Epithelial cell of prostate (primary cell): Measurements from ENCODE around the gene MECP2.
A peak's percentile ranks its signal among the peaks of the same experiment; 100 is the strongest.
"Not testable (repeated sequence)": the region's sequence is repeated elsewhere in the genome, so short reads cannot be mapped to it uniquely, and the experiment has no call there.

ENCODE experiments used
- DNase-seq: peaks from one replicate; pipeline ENCODE4 v3.0.0-alpha.2; 2011; ENCODE audit warnings: low read depth, low spot score
- H3K27ac ChIP-seq: fragments of 450-650 bp; 2 replicates; pipeline ENCODE4 v1.5.1; 2017; ENCODE audit warnings: mild to moderate bottlenecking

MECP2 gene

DNA sequence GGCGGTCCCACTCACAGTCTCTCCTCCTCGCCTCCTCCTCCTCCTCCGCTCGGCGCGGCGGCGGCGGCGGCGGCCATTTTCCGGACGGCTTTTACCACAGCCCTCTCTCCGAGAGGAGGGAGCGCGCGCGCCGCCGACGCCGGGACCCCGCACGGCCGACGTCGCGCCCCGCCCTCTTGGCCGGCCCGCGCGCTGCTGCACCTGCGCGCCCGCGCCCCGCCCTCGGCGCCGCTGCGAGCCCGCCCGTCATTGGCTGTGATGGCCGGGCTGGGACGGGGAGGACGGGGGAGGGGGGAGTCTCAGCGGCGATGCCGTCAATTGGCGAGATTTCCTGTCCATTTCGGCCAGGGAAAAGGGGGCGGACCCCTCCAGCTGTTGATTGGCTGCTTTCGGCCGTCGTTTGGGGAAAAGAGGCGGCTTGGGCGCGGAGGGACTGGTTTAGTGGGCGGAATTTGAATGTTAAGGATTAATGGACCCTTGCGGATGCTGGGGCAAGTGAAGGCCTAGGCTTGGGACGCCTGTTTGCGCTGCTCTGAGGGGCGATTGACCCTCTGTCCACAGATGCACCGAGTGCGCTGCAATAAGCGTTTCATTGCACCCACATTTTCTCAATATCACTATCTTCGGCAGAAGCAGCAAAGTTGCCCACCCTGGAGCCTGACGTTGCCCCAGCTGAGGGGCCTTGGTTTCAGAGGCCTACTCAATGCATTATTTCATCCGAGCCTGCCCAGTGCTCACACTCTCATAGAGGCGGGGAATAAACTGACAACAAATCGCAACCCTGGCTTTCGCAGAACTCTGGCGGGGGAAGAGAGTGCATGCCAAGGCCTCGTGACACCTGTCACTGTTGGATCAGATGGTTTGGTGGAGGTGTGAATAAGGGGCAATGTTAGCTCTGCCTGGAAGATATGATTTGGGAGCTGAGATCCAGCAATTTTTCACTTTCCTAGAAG, at the start of gene MECP2:
Gene MECP2 (minus strand): TSS at position 129 of the 953 bp plus-strand sequence.
- peak; percentile 16 for DNase-seq
- H3K27ac ChIP-seq, result peak within 1 kb of the TSS; percentile 38

DNA sequence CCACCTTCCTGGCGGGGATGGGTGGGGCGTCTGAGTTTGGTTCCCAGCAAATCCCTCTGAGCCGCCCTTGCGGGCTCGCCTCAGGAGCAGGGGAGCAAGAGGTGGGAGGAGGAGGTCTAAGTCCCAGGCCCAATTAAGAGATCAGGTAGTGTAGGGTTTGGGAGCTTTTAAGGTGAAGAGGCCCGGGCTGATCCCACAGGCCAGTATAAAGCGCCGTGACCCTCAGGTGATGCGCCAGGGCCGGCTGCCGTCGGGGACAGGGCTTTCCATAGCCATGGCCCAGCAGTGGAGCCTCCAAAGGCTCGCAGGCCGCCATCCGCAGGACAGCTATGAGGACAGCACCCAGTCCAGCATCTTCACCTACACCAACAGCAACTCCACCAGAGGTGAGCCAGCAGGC, 46.5 kb upstream of the MECP2 start, which contains the start of gene OPN1LW:
Gene OPN1LW (plus strand): TSS at position 234 of the 400 bp plus-strand sequence. CDS start 41 bp downstream, at position 275.
- not testable (repeated sequence) for DNase-seq

DNA sequence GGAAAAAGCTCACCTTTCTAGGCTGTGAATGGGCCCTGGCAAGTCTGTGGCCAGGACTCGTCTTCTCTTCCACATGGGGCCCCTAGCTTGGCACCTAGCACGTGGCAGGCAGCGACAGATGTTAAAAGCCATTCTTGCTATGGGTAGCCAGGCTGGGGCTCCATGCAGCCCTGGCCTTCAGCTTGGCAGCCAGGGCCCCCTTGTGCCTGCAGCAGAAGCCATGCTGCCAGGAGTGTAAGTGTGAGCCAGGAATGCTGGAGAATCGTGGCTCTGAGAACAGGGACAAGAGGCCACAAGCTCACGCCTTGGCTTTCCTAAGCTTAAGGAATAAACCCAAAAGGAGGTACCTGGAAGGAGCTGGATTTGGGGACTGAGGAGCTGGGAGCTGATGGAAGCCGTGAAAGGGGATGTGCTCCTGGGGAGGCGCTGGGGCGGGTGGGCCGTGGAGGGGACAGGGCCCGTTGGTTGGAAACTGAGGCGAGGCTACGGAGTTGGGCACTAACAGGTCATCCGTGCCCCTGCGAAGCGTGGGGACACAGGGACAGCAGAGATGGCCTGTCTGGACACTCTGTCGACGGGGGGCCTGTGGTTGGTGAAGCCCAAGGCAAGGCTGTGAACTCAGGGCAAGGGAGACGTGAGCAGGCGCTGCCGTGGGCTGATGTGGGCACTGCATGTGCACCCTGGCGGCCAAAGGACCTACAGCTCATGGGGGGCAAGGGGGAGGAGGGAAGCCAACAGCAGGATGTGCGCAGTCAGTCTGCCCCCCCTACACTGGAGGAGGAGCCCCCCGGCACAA, 45.6 kb upstream of the MECP2 start:
- no peak overlapping the region for H3K27ac ChIP-seq
- no peak for DNase-seq

More for the DNA sequence above, 46.5 kb upstream of the MECP2 start, which contains the start of gene OPN1LW:
- not testable (repeated sequence) for H3K27ac ChIP-seq

DNA sequence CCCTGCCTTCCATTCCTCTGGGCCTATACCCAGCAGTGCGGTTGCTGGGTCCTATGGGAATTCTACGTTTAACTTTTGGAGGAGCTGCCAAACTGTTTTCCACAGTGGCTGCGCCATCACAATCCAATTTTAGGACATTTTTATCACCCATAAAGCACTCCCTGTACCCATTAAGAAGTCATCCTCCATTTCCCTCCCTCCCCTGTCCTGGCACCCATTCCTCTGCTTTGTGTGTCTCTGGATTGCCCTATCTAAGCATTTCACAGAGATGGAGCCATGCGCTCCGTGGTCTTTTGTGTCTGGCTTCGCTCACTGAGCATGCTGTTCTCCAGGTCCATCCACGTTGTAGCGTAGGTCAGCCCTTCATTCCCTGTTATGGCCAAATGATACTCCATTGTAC, 44.9 kb upstream of the MECP2 start:
- H3K27ac ChIP-seq, result no peak overlapping the region
- DNase-seq, result no peak

DNA sequence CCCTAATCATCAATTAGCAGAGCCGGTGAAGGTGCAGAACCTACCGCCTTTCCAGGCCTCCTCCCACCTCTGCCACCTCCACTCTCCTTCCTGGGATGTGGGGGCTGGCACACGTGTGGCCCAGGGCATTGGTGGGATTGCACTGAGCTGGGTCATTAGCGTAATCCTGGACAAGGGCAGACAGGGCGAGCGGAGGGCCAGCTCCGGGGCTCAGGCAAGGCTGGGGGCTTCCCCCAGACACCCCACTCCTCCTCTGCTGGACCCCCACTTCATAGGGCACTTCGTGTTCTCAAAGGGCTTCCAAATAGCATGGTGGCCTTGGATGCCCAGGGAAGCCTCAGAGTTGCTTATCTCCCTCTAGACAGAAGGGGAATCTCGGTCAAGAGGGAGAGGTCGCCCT, 43.2 kb upstream of the MECP2 start:
- no peak overlapping the region for H3K27ac ChIP-seq
- DNase-seq, result no peak

DNA sequence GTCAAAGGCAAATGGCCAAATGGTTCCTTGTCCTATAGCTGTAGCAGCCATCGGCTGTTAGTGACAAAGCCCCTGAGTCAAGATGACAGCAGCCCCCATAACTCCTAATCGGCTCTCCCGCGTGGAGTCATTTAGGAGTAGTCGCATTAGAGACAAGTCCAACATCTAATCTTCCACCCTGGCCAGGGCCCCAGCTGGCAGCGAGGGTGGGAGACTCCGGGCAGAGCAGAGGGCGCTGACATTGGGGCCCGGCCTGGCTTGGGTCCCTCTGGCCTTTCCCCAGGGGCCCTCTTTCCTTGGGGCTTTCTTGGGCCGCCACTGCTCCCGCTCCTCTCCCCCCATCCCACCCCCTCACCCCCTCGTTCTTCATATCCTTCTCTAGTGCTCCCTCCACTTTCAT, 42.7 kb upstream of the MECP2 start:
- H3K27ac ChIP-seq, result no peak overlapping the region
- no peak for DNase-seq

DNA sequence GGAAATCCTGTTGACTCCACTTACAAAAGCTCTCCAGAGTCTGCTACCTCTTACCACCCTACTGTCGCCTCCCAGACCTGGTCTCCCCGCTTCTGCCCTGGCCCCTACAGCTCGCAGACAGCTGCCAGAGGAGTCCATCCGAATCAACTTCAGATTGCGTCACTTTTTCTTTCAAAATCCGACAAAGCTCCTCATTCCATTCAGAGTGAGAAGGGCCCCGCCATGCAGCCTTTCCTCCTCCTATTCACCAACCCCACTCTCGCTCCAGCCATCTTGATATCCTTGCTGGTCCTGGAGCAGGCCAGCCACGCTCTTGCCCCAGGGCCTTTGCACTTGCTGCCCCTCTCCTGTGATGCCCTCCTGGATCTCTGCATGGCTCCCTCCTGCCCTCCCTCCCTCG, 41.3 kb upstream of the MECP2 start:
- DNase-seq, result no peak
- no peak overlapping the region for H3K27ac ChIP-seq

DNA sequence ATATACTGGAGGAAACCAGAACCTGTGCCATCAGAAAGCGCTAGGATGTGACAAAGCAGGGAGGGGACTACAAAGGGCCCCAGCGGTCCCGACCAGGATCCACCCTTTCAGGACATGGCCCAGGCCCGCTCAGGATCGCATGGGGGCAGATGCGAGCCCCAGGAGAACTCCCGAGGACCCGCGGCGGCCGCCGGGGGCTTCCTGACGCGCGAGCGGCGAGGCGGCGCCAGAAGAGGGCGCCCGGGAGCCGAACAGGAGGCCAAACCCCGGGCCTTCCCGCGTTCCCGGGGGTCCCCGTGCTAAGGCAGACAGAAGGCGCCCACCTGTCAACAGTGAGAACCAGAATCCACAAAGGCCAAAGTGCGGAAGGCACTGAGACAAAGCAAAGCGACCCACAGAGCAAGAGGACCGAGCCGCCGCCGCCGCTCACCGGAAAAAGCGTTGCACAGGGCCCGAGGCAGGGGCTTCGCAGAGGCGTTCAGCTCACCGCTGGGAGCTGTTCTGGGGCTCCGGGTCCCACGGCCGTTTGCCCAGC, 39.2 kb upstream of the MECP2 start:
- no peak overlapping the region for H3K27ac ChIP-seq
- no peak for DNase-seq

DNA sequence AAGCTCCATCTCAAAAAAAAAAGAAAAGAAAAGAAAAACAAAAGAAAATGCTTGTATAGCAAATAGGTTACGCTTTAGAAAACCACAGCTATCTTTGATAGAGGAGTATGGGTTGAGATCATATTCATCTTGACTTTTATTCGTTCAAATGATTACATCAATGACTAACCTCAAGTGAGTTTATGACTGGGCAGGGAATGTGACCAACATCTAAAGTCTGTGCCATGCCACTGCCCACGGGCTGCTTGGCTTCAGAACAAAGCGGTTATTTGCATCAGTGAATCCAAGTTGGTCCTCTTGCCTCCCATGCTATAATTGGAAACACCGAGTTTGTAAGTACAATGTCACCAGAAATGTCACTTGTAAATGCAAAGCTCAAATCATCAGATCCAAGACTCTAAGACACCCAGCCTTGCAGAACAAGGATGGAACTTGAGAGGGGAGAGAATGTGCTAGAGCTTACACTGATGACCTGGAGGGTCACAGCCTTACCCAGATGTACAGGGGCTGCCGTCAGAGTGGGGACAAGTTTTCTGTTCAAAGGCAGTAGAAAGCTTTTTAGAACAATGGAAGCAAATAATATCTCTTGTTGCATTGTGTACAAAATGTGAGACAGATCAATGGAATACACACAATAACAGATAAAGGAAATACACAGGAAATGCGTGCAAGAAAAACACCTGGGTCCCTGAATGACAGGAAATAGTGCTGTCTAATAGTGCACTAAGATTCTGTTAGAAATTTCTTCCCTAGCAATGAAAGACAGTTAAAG, 38.1 kb upstream of the MECP2 start:
- no peak overlapping the region for H3K27ac ChIP-seq
- DNase-seq, result no peak

DNA sequence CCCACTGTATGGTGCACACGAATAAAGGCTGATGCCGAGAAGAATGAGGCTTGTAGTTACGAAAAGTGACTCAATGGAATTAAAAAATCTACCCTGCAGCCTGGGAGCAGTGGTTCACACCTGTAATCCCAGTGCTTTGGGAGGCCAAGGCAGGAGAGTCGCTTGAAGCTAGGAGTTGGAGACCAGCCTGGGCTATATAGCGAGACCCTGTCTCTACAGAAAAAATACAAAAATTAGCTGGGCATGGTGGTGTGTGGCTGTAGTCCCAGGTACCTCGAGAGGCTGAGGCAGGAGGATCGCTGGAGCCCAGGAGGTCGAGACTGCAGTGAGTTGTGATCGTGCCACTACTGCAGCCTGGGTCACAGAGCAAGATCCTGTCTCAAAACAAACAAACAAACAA, 34.8 kb upstream of the MECP2 start:
- H3K27ac ChIP-seq, result no peak overlapping the region
- DNase-seq, result no peak

DNA sequence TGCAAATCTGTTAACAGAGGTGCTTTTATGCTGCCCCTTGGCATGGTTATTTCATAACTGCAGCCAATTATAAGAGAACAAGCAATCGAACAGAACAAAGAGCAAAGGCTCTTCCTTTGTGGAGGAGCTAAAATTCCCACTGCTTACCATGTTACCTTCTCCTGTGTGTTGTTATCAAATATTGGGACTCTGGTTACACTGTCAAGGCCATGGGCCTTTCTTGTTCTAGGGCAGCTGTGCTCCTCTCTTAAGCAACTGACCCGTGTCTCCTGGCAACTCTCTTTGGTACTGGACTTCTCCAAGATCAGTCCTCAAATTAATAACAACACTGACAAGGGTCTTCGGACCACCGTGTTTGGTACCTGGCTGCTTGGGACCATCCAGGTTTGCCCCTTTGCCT, 34.4 kb upstream of the MECP2 start:
- no peak overlapping the region for H3K27ac ChIP-seq
- DNase-seq, result no peak

DNA sequence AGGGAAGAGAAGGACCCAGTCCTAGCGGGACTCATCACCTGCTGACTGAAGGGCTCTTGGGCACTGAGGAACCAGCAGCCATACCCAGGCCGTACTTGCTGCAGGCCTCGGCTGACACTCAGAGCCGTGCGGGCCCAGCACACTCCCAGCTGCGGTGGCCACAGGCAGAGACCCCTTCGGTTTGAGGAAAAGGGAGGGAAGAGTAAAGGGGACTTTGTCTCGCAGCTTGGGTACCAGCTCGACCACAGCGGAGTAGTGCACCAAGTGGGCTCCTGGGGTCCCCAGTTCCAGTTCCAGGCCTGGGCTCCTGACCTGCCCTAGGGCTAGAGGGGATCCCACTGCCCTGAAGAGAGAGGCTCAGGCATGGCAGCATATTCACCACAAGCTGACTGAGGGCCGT, 28.6 kb upstream of the MECP2 start:
- DNase-seq, result no peak
- no peak overlapping the region for H3K27ac ChIP-seq

DNA sequence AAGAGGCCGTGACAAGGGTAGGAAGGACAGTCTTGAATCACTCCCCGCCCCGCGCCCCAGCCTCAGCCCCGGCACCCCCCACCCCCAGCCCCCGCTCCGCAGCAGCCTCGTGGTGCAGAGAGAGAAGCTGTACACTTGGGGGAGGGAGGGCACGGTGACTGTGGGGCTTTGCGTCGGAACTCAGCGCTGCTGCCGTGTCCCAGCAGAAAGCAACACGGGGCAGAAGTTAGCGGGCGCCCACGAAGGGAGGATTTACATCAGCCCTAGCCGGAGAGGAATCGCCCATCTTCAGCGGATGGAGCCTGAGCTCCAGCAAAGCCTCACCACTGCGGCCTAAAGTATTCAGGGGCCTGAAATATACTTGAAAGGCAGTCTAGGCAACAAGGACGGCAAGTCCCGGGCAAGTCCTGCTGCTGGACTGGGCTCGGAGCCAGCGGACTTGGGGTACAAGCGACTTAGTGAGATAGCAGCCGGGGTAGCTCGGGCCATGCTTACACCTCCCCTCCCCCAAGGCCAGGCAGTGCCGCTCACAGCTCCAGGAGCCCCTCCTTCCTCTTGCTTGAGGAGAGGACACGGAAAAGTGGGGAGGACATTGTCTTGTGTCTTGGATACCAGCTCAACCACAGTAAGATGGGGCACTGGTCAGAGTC, 28.0 kb upstream of the MECP2 start:
- H3K27ac ChIP-seq, result no peak overlapping the region
- DNase-seq, result no peak

DNA sequence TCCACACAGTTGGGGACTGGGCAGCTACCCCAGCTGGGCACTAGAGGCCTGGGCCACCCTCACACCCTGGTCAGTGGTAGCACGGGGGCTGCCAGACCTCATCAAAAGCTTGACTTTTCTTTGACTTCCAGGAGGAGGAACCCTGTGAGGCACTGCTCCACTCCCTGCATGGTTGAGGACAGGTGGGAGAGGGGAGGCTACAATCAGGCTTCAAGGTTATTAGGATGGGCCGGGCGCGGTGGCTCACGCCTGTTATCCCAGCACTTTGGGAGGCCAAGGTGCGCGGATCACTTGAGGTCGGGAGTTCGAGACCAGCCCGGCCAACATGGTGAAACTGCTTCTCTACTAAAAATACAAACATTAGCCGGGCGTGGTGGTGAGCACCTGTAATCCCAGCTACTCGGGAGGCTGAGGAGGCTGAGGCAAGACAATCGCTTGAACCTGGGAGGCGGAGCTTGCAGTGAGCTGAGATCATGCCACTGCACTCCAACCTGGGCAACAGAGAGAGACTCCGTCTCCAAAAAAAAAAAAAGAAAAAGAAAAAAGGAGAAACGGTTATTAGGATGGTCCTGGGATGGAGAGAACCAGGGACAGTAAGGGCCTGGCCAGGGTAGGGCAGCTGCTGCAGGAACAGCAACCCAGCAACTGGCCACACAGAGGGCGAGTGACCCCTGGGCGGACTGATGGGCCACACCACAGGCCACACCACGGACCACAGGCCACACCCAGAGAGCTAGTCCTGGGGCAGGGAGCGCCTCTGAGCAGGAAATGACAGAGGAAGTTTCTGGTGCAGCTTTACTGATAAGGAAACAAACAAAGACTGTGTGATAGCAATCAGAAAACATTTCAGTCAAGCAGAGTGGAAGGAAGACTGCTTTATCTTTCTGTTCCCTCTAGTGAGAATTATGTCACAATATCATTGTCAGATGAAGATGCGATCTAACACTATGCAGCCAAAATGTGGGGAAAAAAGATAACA, 26.0 kb upstream of the MECP2 start:
- no peak overlapping the region for H3K27ac ChIP-seq
- DNase-seq, result no peak

DNA sequence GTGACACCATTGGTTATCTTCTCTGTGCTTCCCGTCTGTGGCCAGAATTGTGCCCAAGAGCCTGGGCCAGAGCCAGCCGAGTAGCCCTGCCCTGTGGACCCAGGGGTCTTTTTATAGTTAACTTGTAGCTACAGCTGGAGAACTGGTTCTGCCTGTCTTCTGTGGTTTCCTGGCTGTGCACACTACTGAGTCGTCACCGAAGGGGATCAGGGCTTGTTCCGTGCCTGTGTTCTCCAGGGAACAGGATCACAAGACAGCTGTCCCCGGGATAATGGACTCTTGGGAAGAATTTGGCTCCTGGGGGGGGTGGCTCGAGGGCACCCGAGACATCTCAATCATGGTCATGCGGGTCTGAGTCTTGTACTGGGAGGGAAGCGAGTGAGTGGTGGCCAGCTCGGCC, 24.4 kb upstream of the MECP2 start:
- no peak for DNase-seq
- H3K27ac ChIP-seq, result no peak overlapping the region

DNA sequence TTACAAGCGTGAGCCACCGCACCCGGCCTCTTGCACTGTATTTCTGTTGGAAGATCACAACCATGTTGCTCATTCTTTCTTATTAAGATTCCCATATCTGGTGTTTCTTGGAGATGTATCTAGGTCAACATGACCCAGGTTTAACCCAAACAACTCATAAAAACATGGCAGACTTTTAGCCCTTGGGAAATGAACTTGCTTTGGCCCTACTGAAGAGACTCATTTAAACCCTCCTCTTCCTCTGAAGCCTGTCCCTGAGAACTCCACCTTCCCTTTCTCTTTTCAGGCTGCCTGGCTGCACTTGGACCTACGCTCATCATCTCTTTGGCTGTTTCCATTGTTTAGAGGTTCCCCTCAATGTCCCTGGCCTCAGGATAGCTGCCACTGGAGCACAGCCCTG, 23.7 kb upstream of the MECP2 start:
- no peak overlapping the region for H3K27ac ChIP-seq
- DNase-seq, result no peak

DNA sequence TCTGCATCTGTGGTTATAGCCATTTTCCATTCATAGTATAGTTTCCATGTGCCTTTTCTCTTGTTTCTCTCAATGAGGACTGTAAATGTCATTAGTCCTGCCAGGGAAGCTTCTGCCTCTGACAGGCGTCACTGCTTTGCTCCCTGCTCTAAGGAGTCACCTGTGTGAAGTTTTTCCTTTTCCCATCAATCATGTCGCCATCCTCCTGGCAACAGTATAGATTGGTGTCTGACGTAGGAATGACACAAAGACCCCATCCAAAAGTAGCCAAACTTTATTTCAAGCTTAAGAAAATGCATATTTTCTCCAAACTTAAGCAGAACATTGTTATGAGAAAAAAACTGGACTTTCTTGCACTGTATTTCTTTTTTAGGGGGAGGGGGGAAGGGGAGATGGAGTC, 23.1 kb upstream of the MECP2 start:
- DNase-seq, result no peak
- H3K27ac ChIP-seq, result no peak overlapping the region

DNA sequence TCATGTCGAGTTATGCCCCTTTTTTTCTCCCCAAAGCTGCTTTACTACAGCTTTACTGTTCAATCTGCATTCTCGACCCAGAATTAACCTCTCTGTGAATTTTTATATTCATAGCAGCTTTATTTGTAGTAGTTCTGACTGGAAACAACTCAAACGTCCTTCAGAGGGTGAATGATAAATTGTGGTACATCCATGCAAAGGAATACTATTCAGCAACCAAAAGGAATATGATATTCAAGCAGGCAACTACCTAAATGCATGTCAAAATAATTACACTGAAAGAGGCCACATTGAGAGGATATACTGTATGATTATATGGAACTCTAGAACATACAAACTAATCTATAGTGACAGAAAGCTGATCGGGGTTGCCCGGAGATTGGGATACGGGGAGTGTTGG, 20.0 kb upstream of the MECP2 start:
- no peak overlapping the region for H3K27ac ChIP-seq
- no peak for DNase-seq
